Pancreas (tissue), 10 donors: Measurements from ENCODE around the gene FITM2. TPM values are rescaled to one million over a fixed set of nuclear protein-coding genes. Genes with fewer than 3 reads are reported as not detected.
A peak's percentile ranks its signal among the peaks of the same experiment; 100 is the strongest.

Experiments
- ATAC-seq, 4 donors: fragments of 200-7000 bp; cut with Tn5 transposase; one replicate each; pipeline versions ENCODE4 v1.8.0 to v1.9.1; 2020; ENCODE audit warnings: mild to moderate bottlenecking in 4 of 4, moderate library complexity in 4 of 4
- DNase-seq, 6 donors: peaks; one replicate each; pipeline ENCODE4 v3.0.0-alpha.2; 2020
- FAIRE-seq: peaks from 2 replicates; lab custom pipeline; 2012; peaks lifted over from hg19 to GRCh38; lab: Jason Lieb, UNC
- H3K27ac ChIP-seq, 4 donors: fragments of 200-600 bp; sonication (generic); 1 replicate in 3 of 4; 2 replicates in 1 of 4; pipeline versions ENCODE4 v1.5.0 to v1.8.0; 2020
- H3K27me3 ChIP-seq, 4 donors: fragments of 200-600 bp; one replicate each; pipeline ENCODE4 v1.8.0; 2021
- H3K36me3 ChIP-seq, 3 donors: fragments of 200-600 bp; sonication (generic) in 1 of 3; one replicate each; pipeline versions ENCODE4 v1.5.0 to v1.8.0; 2020 to 2021
- H3K4me1 ChIP-seq, 3 donors: fragments of 200-600 bp; one replicate each; pipeline ENCODE4 v1.8.0; 2021
- H3K4me3 ChIP-seq, 4 donors: fragments of 200-600 bp; sonication (generic) in 2 of 4; one replicate each; pipeline versions ENCODE4 v1.5.0 to v1.8.0; 2020 to 2021
- H3K9me3 ChIP-seq, 4 donors: fragments of 200-600 bp; one replicate each; pipeline ENCODE4 v1.8.0; 2021
- WGBS, 2 donors: extraction: QIAGEN DNeasy Blood & Tissue Kit; methylation state at CpG; one replicate each; pipeline ENCODE4 v1.1.7; 2013; 5-methylcytosine and 5-hydroxymethylcytosine counted together
- intact Hi-C, 3 donors: fragments of 100-400 bp; cut with DNase I; formaldehyde crosslinking; loops; one replicate each; pipeline versions ENCODE4 v1.11.1 to v1.14.2; 2022
- polyA plus RNA-seq, 2 donors: library from polyadenylated mRNA; stranded (reverse); fragments of 200-250 nt; gene quantifications; one replicate each; pipeline ENCODE4 v1.2.3, GENCODE V29; 2013
- total RNA-seq, 6 donors: library from RNA; stranded (reverse); fragmentation: NEBNext Ultra II Directional in 4 of 6; extraction: Animal tissue kit (Norgen Biotek cat#: 25700) in 4 of 6; gene quantifications; one replicate each; pipeline versions ENCODE4 v1.2.1 to v1.2.4, GENCODE V29; 2021 to 2023
- TF ChIP-seq, protein P1 (sequence below), 4 donors: fragments of 200-600 bp; sonication (generic) in 3 of 4; IDR thresholded peaks; one replicate each; pipeline versions ENCODE4 v1.5.0 to v1.8.0; 2021; ENCODE audit warnings: antibody characterized with exemption in 4 of 4
- donor health status: healthy with polysubstance abuse.
- donor health status: DM: no; HTN: no; CAD: no; lungs with moderate emphysema.
- donor health status: DM: no; HTN: no; CAD: no.
- donor health status: control.
- donor health status: control.
- donor health status: Bipolar disorder and iron deficiency.
- donor health status: DM: yes; HTN: yes; CAD: no.
- donor health status: DM: no; HTN: no; CAD: no.
- donor health status: DM: no; HTN: no; CAD: no.
- donor health status: DM: yes; HTN: yes; CAD: no.

Gene FITM2
- total and polyA plus RNA-seq, 8 donors, result 2.0 to 7.4 (median 5.7) TPM

GRCh38 chr20:44344723-44345122 lies 33.7 kb upstream of the FITM2 start:
- WGBS, 2 donors, result 47 to 52% methylated on average over 4 of the region's 4 CpGs
- H3K4me1 ChIP-seq, result no peaks in the 10 kb centered on the region
- ATAC-seq (no peak), DNase-seq (no peak), FAIRE-seq (no peak)
- H3K27me3 ChIP-seq, result no peaks in the 10 kb centered on the region
- H3K27ac ChIP-seq, result no peak overlapping the region
- intact Hi-C loops, result no loop called here
- TF ChIP-seq, protein P1, sequence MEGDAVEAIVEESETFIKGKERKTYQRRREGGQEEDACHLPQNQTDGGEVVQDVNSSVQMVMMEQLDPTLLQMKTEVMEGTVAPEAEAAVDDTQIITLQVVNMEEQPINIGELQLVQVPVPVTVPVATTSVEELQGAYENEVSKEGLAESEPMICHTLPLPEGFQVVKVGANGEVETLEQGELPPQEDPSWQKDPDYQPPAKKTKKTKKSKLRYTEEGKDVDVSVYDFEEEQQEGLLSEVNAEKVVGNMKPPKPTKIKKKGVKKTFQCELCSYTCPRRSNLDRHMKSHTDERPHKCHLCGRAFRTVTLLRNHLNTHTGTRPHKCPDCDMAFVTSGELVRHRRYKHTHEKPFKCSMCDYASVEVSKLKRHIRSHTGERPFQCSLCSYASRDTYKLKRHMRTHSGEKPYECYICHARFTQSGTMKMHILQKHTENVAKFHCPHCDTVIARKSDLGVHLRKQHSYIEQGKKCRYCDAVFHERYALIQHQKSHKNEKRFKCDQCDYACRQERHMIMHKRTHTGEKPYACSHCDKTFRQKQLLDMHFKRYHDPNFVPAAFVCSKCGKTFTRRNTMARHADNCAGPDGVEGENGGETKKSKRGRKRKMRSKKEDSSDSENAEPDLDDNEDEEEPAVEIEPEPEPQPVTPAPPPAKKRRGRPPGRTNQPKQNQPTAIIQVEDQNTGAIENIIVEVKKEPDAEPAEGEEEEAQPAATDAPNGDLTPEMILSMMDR (IDR thresholded peaks at IDR 0.05), result no peak
- no peak overlapping the region for H3K4me3 ChIP-seq
- H3K36me3 ChIP-seq, result no peaks in the 10 kb centered on the region
- H3K9me3 ChIP-seq, result no peaks in the 10 kb centered on the region

GRCh38 chr20:44343162-44343675 lies 32.2 kb upstream of the FITM2 start:
- Histone ChIP-seq H3K27me3 (no peaks in the 10 kb centered on the region), H3K36me3 (no peaks in the 10 kb centered on the region)

DNA sequence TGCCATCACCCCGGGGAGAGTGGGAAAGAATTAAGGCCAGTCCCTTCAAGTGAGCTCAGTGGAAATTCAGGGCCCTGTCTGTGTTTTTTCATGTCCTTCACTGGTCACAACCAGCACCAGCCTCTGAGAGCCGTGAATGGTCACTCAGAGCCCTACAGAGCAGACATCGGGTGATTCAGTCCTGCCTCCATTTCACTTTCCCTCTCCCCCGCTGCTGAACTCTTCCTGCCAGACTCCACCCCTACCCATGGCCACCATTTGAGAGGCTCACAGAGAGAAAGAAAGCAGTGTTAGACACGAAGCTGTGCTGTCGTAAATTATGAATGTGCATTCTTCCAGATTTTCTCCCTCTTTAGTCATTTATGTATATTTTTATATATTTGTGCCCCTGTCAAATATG lies 31.2 kb upstream of the FITM2 start:
- Histone ChIP-seq H3K27me3 (no peaks in the 10 kb centered on the region), H3K36me3 (no peaks in the 10 kb centered on the region), H3K9me3 (no peaks in the 10 kb centered on the region), H3K4me3 (no peak overlapping the region), H3K4me1 (no peaks in the 10 kb centered on the region), H3K27ac (no peak overlapping the region)
- intact Hi-C loops, result no loop called here
- FAIRE-seq (no peak), ATAC-seq (no peak), DNase-seq (no peak)
- TF ChIP-seq, protein P1 (IDR thresholded peaks at IDR 0.05), result no peak
- WGBS, 2 donors, result 82% methylated on average over 6 of the region's 6 CpGs

More at GRCh38 chr20:44343162-44343675, 32.2 kb upstream of the FITM2 start:
- Histone ChIP-seq H3K9me3 (no peaks in the 10 kb centered on the region), H3K27ac (no peak overlapping the region), H3K4me1 (no peaks in the 10 kb centered on the region), H3K4me3 (no peak overlapping the region)
- 82 to 92% methylated on average over 12 of the region's 12 CpGs for WGBS, 2 donors
- no peak for DNase-seq
- no peak for ATAC-seq
- TF ChIP-seq, protein P1 (IDR thresholded peaks at IDR 0.05), result no peak
- intact Hi-C loops, result no loop called here
- FAIRE-seq, result no peak

GRCh38 chr20:44336725-44337380 lies 25.9 kb upstream of the FITM2 start, which contains the start of gene R3HDML:
Gene R3HDML, plus strand, starts transcription at chr20:44337043. Its CDS starts 115 bp downstream, at chr20:44337158.
- no peaks in the 10 kb centered on the region for H3K9me3 ChIP-seq
- FAIRE-seq (no peak), ATAC-seq (no peak), DNase-seq (peak in 2 of 6 donors; percentile 47 to 55)
- intact Hi-C loops, result no loop called here
- H3K4me1 ChIP-seq, result peaks cover 0 to 3% (median 0%) of the 10 kb centered on the region in 3 donors
- no peaks in the 10 kb centered on the region for H3K27me3 ChIP-seq
- WGBS, 2 donors, result 85% methylated on average over 16 of the region's 16 CpGs
- no peaks in the 10 kb centered on the region for H3K36me3 ChIP-seq
- TF ChIP-seq, protein P1 (IDR thresholded peaks at IDR 0.05), result no peak
- H3K4me3 ChIP-seq, result no peak within 1 kb of the TSS
- no peak within 1 kb of the TSS for H3K27ac ChIP-seq

- peaks cover 0 to 3% (median 0%) of the 10 kb centered on the region in 3 donors for H3K4me1 ChIP-seq
- TF ChIP-seq, protein P1 (IDR thresholded peaks at IDR 0.05), result no peak
- no peaks in the 10 kb centered on the region for H3K9me3 ChIP-seq
- DNase-seq, result peak in 1 of 6 donors; percentile 39
- no peaks in the 10 kb centered on the region for H3K27me3 ChIP-seq
- no peak overlapping the region for H3K4me3 ChIP-seq
- intact Hi-C loops, result no loop called here
- 72 to 83% methylated on average over 15 of the region's 15 CpGs for WGBS, 2 donors
- H3K36me3 ChIP-seq, result no peaks in the 10 kb centered on the region
- ATAC-seq, result no peak
- no peak overlapping the region for H3K27ac ChIP-seq
- FAIRE-seq, result no peak
Observed at GRCh38 chr20:44336086-44336485, 25.1 kb upstream of the FITM2 start.
